ENCODE results near the gene SPACDR.
"Not testable (repeated sequence)": the region's sequence is repeated elsewhere in the genome, so short reads cannot be mapped to it uniquely, and the experiment has no call there.

The SPACDR gene, protein sequence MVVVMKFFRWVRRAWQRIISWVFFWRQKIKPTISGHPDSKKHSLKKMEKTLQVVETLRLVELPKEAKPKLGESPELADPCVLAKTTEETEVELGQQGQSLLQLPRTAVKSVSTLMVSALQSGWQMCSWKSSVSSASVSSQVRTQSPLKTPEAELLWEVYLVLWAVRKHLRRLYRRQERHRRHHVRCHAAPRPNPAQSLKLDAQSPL

DNA sequence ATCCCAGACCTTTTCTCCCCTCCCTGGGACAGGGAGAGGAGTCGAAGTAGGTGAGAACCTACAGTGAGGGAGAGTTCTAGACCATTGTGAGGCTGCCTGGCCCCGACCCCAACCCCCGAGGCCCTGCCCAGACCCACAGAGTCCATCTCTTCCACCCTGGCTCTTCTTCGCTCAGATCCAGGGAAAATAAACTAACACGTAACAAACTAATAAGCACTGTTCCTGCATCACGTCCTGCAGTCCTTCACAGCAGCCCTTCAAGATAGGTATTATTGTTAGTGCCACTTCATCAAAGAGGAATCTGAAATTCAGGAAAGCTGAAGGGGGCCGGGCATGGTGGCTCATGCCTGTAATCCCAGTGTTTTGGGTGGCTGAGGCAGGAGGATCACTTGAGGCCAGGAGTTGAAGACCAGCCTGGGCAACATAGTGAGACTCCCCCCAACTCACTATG is at the start of gene SPACDR:
Gene SPACDR, minus strand, starts transcription at position 51 of the 451 bp plus-strand sequence. CDS start 235 bp downstream, outside the sequence.
- no peak for DNase-seq

DNA sequence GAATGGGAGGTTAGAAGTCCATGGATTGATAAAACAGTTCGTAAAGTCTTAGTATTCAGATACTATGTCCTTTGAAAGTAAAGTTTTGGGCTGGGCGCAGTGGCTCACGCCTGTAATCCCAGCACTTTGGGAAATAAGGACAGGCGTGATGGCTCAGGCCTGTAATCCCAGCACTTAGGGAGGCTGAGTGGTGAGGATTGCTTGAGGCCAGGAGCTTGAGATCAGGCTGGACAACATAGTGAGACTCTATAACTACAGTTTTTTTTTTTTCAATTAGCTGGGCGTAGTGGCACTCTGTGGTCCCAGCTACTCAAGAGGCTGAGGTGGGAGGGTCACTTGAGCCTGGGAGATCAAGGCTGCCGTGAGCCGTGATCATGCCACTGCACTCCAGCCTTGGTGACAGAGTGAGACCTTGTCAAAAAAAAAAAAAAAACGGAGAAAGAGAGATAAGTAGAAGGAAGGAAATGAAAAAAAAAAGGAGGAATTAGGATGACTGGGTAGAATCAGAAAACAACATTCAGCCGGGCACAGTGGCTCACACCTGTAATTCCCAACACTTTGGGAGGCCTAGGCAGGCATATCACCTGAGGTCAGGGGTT is 49.3 kb upstream of the SPACDR start:
- DNase-seq: no peak

DNA sequence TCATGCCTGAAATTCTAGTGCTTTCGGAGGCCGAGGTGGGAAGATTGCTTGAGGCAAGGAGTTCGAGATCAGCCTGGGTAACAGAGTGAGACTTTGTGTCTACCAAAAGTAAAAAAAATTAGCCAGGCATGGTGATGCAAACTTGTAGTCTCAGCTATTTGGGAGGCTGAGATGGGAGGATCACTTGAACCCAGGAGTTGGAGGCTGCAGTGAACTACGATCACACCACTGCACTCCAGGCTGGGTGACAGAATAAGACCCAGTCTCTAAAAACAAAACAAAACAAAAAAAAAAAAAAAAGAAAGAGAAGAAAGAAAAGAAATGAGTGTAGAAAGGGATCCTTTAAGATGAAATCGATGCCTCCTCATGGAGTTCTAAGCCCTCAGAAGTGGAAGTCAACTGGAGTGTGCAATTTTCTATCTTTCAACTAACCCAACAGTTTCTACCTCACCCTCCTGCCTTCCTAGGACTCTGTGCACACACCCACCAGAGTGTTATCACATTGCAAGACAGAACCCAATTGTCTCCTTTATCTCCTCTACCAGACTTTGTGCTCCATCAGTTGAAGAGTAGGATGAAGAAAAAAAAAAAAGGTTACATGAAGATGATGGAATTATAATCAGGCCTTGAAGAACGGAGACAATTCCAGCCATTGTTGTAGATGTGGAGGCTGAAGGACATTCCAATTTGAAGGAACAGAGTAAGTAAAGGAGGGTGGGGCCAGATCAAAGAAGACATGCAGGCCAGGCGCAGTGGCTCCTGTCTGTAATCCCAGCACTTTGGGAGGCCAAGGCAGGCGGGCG is 46.6 kb upstream of the SPACDR start:
- no peak for DNase-seq

DNA sequence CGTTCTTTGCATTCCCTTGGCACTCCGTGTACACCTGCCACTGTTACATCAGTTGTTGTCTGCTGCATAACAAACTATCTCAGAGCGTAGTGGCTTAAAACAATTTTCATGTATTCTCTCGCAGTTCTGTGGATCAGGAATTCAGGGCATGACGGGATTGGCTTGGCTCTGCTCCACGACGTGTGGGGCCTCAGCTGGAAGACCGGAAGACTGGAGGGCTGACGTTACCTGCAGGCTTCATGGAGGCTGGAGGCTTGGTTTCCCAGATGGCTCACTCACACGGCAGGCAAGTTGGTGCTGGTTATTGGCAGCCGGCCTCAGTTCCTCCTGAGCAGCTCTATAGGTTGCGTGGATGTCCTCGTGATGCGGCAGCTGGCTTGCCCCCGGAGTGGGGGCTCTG is 45.2 kb upstream of the SPACDR start:
- DNase-seq: no peak

DNA sequence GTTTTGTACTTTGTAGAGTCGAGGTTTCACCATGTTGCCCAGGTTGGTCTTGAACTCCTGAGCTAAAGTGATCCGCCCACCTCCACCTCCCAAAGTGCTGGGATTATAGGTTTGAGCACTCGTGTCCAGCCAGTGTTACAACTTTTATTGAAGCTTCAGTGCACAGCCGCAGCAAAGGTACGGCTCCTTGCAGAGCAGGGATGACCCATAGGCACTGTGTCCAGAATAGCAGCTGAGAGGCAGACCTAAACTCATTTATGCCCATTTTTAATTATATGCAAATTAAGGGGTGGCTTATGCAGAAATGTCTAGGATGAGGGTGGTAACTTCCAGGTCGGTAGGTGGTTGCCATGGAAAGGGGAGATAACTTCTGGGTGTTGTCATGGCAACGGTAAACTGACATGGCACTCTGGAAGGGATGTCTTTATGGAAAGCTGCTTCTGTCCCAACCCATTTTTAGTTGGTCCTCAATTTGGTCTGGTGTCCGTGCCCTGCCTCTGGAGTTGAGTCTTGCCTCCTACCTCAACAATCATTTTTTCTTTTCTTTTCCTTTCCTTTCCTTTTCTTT is 42.4 kb upstream of the SPACDR start:
- DNase-seq: no peak

DNA sequence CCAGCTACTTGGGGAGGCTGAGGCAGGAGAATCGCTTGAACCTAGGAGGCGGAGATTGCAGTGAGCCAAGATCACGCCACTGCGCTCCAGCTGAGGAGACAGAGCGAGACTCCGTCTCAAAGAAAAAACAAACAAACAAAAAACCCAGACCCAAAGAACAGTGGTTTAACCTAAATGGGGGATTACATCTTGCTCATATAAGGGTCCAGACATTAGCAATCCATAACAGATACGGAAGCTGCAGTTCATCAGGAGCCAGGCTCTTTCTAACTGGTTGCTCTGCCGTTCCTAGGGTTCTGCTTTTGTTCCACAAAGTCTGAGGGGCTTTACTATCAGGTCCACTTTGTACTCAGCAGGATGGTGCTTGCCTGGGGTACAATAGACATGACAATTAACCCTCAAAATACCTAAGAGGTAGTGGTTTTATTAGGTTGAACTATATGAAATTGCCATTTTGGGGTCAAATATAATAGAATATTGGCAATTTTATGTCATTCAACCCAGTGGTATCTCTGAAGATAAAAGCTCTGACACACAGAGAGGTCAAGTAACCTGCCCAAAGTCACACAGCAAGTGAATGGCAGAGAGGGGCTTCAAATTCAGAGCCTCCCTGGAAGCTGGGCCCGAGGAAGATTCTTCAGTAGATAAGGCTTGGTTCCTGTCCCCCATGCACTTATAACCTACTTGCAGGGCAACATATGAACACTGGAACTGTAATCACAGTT is 41.0 kb upstream of the SPACDR start:
- DNase-seq: no peak

DNA sequence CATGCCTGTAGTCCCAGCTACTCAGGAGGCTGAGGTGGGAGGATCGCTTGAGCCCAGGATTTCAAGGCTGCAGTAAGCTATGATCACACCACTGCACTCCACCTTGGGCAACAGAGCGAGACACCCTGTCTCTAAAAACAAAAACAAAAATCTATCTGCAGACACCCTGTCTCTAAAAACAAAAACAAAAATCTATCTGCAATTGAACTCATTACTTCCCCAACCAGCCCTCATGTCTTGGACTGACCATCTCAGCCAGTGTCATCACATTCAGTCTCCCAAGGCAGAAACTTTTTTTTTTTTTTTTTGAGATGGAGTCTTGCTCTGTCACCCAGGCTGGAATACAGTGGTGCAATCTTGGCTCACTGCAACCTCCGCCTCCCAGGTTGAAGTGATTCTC is 40.0 kb upstream of the SPACDR start:
- not testable (repeated sequence) for DNase-seq

DNA sequence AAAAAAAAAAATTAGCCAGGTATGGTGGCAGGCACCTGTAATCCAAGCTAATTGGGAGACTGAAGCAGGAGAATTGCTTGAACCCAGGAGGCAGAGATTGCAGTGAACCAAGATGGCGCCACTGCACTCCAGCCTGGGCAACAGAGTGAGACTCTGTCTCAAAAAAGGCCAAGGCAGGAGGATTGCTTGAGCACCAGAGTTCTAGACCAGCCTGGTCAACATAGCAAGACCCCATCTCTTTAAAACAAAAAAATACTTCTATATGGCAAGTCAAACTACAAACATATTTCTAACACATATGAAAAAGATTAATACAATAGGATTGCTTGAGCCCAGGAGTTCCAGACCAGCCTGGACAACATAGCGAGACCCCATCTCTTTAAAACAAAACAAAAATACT is 36.7 kb upstream of the SPACDR start:
- not testable (repeated sequence) for DNase-seq

DNA sequence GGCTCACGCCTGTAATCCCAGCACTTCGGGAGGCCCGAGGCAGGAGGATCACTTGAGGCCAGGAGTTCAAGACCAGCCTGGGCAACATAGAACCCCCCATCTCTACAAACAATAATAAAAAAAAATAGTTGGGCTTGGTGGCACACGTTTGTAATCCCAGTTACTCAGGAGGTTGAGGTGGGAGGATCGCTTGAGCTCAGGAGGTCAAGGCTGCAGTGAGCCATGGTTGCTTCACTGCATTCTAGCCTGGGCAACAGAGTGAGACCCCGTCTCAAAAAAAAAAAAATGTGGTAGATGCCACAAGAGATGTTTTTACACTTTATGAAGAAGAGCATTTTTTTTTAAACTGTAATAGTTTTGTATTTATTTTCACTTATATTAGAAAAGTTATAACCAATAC is 32.4 kb upstream of the SPACDR start:
- no peak for DNase-seq

DNA sequence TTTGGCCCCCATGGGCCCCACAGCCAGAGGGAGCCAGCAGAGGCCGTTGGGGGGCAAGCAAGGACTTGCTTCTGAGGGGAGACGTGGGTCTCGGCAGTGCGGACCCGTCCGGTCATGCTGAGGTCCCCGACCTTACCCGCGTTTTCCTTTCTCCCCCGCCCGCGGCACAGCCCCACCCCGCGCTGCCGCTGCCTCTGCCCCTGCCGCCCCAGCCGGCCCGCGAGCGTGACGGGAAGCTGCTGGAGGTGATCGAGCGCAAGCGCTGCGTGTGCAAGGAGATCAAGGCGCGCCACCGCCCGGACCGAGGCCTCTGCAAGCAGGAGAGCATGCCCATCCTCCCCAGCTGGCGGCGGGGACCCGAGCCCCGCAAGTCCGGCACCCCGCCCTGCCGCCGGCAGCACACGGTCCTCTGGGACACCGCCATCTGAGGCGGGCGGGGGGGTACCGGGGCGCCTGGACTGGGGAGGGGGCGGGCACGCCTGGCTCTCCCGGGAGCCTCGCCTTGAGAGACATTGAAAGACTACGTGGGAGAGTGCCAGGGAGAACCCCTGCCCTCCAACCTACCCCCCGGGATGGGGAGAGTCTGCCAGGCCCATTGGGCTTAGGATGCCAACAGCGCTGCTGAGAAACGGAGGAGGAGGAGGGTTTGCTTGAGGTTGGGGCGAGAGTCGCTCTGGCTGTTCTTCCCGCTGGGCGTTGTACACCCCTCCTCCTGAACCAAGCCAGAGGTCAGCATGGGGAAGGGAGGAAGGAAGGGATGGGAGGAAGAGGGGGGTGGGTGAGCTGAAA is 29.6 kb upstream of the SPACDR start:
- DNase-seq: peak; percentile 58

DNA sequence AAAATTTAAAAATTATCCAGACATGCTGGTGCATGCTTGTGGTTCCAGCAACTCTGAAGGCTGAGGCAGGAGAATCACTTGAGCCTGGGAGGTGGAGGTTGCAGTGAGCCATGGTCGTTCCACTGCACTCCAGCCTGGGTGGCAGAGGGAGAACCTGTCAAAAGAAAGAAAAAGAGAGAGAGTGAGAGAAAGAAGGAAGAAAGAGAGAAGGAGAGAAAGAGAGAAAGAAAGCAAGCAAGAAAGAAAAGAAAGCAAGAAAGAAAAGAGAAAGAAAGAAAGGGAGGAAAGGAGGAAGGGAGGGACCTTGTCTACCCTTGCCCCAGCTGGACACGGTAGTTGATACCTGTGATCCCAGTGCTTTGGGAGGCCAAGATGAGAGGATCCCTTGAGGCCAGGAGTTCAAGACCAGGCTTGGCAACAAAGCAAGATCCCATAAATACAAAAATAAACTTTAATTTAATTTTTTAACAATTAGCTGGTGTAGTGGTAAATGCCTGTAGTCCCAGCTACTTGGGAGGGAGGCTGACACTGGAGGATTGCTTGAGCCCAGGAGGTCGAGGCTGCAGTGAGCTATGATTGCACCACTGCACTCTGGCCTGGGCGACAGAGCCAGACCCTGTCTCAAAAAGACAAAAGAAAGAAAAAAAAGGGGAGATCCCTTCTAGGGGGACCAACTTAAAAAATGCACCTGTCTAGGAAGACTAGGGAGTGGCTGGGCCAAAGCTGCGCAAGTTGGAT is 28.8 kb upstream of the SPACDR start:
- DNase-seq: no peak

DNA sequence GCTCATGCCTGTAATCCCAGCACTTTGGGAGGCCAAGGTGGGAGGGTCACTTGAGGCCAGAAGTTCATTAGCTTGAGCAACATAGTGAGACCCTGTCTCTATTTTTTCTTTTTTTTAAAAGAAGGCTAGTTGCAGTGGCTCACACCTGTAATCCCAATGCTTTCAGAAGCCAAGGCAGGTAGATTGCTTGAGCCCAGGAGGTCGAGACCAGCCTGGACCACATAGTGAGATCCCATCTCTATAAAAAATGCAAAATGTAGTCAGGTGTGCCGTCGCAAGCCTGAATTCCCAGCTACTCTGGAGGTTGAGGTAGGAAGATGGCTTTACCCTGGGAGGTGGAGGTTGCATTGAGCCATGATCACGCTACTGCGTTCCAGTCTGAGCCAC is 27.1 kb upstream of the SPACDR start:
- DNase-seq: no peak

DNA sequence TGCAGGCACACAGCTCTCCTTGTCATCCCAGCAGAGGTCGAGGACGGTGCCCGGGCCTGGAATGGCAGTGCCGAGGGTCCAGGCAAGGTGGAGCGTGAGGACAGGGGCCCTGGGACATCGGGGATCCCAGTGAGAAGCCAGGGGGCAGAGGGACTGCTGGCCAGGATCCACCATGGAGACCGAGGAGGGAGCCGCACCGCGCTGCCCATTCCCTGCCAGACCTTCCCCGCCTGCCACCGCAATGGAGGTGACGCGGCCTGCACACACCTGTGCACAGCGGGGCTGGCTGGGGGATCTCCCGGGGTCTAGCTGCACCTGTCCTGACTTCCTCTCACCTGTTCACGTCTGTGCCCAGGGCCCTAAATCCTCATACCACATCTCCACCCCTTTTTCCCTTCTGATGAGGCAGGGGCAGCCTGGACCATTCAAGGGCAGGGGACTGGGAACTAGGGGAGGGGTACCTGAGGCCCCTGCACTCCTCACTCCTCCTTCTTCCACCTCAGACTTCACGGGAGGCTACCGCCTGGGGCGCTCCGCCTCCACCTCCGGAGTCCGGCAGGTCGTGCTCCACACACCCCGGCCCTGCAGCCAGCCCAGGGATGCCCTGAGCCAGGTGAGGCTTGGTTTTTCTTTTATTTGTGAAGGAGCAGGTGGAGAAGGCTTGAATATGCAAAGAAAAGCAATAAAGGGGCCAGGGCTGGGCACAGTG is 26.6 kb upstream of the SPACDR start:
- DNase-seq: no peak

DNA sequence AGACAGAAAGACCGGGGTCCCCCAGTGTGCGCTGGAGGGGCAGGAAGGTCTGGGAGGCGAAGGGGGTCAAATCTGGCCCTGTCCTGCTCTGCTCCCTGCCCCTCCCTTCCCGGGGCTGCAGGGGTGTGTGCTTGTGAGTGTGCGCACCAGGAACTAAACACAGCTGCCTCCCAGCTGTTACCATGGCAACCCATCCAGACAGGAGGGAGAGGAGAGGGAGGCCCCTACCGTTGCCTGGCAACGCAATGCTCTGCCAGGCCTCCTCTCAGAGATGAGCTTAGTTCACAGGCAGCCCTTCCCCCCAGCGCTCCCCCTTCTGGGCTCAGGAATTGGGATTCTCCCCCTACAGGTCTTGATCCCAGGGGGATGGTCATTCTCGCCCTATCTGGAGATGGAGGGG is 25.8 kb upstream of the SPACDR start:
- DNase-seq: no peak

DNA sequence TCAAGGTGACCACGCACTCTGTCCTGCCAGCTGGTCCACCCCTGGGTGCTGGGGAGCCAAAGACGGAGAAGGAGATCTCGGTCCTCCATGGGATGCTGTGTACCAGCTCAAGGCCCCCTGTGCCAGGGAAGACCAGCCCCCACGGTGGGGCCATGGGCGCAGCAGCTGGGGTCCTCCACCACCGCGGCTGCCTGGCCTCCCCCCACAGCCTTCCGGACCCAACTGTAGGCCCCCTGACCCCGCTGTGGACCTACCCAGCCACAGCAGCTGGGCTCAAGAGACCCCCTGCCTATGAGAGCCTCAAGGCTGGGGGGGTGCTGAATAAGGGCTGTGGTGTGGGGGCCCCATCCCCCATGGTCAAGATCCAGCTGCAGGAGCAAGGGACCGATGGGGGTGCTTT is 25.1 kb upstream of the SPACDR start:
- no peak for DNase-seq

DNA sequence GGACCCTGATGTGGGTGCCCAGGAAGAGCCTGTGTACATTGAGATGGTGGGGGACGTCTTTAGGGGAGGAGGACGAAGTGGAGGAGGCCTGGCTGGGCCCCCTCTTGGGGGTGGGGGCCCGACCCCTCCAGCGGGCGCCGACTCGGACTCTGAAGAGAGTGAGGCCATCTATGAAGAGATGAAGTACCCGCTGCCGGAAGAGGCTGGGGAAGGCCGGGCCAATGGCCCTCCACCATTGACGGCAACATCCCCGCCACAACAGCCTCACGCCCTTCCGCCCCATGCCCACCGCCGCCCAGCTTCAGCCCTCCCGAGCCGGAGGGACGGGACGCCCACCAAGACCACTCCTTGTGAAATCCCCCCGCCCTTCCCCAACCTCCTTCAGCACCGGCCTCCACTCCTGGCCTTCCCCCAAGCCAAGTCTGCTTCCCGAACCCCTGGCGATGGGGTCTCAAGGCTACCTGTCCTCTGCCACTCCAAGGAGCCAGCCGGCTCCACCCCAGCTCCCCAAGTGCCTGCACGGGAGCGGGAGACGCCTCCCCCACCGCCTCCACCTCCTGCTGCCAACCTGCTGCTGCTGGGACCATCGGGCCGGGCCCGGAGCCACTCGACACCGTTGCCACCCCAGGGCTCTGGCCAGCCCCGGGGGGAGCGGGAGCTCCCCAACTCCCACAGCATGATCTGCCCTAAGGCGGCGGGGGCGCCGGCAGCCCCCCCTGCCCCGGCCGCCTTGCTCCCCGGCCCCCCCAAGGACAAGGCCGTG is 24.5 kb upstream of the SPACDR start:
- no peak for DNase-seq

DNA sequence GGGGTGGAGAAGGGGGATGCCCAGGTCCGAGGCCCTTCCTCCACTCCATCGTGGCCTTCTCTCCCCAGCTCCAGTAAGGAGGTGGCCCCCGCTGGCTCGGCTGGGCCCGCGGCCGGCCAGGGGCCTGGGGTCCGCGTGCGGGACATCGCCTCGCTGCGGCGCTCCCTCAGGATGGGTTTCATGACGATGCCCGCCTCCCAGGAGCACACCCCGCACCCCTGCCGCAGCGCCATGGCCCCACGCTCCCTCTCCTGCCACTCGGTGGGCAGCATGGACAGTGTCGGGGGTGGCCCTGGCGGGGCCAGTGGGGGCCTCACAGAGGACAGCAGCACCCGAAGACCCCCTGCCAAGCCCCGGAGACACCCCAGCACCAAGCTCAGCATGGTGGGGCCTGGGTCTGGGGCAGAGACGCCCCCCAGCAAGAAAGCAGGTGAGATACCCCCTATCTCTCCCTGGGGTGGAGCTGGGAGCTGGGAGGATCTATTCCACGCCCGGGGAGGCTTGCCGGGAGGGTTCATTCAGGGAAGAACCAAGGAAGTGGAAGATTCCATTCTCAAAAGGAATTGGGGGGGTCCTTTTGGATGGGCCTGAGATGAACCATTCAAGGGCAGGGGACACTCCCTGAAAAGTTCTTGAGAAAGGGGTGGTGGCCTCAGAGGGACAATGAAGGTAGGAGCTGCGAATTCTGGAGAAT is 22.8 kb upstream of the SPACDR start:
- DNase-seq: no peak

DNA sequence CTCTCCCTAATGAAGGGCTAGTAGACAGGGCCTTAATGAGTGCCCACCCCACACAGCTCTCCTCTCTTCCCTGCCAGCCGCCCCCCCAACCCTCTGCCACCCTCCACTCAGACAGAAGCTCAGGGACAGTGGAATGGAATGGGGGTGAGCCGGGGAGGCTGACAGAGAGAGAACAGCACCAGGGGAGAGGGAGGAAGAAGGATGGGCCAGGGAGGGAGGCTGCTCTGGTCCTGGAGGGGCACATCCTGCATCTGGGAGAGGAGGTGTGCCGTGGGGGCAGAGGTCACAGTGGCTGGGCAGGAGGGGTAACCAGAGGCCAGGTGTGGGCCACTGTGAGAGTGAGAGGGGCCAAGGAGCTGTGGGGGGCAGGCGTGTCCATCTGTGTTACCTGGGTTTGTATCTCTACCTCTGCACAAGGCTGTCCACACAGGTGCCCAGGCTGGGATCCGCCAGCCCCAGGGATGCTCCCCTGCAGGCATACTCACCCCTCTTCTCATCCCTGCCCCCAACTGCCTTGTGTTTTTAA is 22.1 kb upstream of the SPACDR start:
- no peak for DNase-seq

DNA sequence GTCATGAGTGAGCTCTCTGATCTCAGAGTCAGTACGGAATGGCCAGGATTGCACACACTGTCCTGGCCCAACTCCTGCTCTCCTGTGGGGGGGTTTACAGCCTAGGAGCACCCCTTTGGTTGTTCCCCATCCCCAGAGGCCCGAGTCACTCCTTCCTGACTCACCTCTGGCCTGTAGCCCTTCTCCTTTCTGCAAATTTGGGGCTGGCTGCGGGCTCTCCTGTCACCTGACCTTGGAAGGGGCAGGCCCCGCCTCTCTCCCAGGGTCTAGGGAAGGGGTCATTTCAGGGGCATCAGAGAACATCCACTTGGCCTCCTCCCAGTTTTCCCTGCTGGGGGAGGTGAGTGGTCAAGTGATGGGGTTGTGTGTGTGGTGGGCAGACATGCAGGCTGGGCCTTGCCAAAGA is 21.4 kb upstream of the SPACDR start:
- DNase-seq: no peak
